NCI-H1105 (cell line): ENCODE results near the gene UBL4B.

Experiments used
- DNase-seq: peaks from one replicate; lab custom pipeline; 2025; lab: John Stamatoyannopoulos, UW

Gene UBL4B

GRCh38 chr1:110152133-110152785 lies 40.0 kb downstream of the UBL4B start:
- no peak for DNase-seq

DNA sequence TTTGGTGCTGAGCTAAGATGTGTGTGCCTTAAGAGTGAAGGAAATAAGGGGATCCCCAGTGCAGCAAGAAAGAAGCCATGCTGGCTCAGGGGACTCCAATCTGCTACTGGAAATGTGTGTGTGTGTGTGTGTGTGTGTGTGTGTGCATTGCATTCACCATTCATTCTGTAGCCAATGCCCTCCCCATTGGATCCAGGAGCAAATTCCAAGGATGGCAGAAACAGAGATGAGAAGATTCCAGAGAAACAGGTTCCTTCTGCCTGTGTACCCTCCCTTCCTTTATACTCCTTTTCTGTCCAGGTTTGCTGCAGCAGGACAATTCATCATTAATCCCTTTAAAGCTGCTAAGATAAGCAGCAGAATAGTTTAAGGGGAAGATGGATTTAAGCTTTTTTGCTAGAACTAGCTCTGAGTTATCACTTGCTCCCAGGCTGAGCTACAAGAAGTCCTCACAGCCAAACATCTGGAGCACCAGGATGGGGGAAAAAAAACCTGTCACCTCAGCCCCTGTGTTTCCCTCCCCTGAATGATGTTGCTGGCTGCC lies 41.2 kb downstream of the UBL4B start:
- DNase-seq = no peak

DNA sequence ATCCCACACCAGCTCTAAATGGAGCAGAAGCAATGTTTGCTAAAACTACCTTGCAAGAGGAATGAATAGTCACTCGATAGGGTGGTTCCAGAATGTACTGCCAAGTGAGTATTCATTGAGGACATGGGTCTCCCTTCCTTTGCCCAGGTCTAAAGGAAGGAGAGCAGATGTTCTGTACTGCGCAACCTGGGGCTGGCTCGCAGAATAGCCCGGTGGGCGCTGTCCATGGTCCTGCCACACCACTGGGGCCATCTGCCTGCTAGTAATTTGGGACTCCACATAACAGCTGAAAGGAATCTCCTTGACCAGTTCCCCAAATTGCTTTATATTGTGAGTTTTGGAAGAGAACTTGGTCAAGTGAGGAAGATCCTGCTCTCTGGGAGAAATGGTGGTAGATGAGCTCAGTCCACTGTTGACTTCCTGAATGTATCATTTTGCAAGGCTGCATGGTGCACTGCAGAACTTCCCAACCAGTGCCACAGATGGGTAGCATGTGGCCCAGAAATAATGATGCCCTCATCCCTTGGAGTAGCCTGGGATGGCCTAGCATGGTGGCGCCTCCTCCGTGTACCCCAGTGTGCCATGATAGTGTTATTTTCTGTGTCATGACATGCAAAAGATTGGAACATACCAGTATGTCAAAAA lies 43.8 kb downstream of the UBL4B start:
- DNase-seq = no peak

DNA sequence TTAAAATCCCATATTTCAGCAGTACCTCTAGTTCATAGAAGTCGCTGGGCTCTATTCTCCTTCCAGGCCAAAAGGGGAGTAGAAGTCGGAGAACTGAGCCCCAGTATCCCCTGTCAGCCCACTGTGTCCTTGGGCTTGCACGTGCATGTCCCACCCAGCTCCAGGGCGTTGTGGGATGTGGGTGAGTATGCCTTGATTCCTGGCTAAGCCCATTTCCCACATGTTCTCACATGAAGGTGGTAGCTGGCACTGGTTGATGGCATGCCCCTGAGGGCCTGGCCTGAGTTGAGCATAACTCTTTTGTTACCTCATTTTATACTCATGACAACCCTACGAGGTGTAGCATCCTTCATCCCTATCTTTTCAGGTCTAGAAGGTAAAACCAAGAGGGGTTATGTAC lies 46.0 kb downstream of the UBL4B start:
- no peak for DNase-seq

DNA sequence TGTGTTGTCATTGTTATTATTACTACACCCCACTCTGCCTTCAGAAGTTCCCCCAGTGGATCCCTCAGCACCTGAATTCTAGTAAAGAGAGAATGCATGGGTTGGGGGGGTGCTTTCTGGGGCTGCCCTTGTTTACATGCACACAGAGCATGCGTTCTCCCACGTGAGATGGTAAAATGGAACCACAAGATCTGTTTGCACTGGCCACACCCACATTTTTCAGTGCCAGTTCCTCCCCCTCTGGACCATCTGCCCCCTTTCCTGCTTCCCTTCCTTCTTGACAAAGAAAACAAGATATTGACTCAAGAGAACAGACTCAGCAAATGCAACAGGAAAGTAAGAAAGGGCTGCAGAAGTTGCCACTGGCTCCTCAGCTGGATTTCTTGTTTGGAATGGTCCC lies 46.9 kb downstream of the UBL4B start:
- DNase-seq = no peak

DNA sequence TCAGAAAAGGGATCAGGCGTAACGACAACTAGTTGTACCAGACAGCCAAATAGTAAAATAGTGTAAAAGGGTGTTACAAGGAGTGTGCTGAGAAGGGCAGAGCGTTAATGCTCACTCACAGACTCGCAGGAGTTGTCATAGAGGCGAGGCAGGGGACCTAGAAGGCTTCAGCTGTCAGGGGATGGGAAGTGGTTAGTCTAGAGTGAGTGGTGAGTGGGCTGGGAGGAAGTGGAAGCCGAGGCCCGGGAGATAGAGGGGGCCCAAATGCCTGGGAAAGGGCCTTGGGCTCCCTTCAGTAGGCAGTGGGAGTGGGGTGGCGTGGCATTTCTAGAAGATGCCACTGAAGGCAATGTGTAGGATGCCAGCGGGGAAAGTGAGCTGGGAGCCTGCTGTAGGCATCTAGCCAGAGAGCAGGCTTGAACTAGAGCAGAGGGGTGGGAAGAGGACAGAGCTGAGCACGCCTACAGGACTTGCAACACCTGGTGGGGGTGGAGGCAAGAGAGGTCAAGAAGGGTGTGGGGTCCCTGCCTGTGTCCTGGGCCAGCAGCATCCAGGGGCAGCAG lies 48.4 kb downstream of the UBL4B start:
- DNase-seq = no peak

DNA sequence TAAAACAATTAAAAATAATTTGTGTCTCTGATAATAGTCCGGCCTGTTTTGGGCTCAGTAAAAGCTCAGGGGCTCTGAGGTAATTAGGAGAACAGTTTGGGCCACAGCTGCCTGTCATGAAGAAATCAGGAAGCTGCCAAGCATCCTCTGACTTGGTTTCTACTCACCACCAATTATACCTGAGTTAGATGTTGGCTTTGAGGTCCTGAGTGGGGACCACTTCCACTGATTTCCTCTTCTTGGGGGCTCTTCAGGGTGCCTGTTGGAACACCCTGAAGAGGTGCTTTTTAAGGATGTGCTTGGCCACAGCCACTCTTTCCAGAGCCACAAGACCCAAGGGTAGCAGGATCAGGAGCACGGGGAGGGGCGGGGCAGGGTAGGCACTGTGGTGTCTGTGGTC lies 48.9 kb downstream of the UBL4B start:
- DNase-seq = no peak

DNA sequence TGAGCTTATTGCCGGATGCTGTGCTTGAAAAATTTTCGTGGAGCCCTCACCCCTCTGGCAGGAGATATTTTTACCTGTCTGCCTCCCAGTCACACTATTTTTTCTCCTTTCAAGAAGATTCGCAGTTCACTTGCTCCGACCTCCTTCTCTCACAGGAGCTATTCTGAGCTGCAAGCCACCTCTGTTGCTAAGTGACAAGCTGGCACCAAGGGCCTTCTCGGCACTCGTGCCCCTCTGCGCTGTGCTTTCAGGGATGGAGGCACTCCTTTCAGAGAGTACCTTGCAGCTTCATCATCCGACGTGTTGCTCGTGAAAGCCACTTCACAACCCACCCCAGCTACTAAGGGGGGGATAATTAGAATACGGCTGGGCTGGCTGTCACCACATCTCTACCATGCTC lies 49.6 kb downstream of the UBL4B start:
- DNase-seq = peak; percentile 23
